HS-5 (cell line): ENCODE measurements around the gene KRT38.

ENCODE experiments used
- DNase-seq: peaks from one replicate; pipeline ENCODE4 v3.0.0-alpha.2; 2012; ENCODE audit warnings: low read depth

KRT38 gene

DNA sequence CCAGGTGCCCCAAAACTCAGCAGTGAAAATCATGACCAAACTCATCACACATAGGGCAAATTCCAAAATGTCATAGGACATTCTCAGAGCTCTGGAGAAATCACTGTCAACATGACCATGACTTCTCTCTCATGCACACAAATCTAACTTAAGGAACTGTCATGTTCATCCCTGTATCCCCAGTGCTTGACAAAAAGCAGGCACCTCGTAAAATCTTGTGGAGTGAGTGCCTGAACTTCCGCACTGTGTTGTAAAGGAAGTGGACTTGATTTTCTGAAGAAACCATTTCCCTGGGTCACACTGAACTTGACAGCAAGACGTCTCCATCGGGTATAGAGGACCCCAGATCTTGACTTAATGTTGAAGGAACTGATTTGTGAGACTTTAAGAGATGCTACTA is 19.2 kb downstream of the KRT38 start:
- DNase-seq: no peak

GRCh38 chr17:41421116-41421515 is 19.7 kb downstream of the KRT38 start:
- no peak for DNase-seq

GRCh38 chr17:41420134-41420533 is 20.6 kb downstream of the KRT38 start:
- DNase-seq: no peak

- no peak for DNase-seq
These were observed 21.1 kb downstream of the KRT38 start for GRCh38 chr17:41419716-41420115.

DNA sequence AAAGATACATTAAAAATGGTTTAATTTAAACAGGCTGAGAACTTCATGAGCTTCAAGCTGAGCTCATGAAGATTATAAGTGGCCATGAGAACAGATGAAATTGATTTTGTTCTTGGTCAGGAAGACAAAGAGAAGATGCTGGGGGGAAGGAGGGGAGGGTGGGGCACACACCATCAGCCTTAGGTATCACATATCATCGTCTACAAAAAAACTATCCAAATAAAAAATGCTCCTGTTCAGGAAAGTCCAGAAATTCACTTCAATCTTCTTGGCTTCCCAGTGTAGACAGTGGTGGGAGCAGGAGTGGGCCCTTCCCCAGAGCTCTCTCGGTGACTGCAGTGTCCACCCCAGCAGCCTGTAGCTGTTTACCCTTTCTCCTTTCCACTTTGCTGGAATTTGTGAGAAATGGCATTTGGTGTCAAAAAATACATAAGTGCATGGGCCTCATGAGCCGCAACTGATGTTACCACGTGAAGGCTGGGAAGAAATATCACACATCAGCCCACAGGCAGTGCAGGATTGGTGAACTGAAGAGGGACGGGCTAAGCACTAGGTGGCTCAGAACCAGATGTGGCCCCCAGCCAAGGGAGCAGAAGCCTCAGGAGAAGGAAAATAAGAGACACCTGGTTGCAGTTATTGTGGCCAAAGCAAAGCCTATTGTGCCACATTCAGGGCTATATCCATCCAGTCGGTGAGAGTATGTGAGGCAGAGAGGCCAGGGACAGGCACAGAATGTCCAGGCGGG is 22.5 kb downstream of the KRT38 start:
- DNase-seq: no peak

GRCh38 chr17:41417576-41418015 is 23.2 kb downstream of the KRT38 start:
- DNase-seq: no peak

- DNase-seq: no peak
These were observed 23.7 kb downstream of the KRT38 start for GRCh38 chr17:41417127-41417526.

DNA sequence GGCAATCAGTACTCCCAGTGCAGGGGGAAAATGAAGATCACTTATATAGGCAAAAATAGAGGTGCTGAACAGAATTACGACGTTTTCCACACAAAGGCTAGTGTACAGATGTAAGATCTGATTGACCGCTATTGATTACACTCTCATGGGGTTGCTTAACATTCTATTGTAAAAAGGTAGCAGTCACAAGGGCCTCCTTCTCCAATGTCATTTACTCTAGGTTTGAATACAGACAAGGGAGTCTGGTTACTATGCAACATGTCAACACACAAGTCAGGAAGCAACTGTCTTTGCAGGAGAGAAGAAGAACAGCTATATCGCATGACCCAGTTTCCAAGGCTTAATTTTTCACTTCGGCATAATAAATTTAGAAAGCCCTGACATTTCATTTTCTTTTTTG is 24.3 kb downstream of the KRT38 start:
- no peak for DNase-seq

- no peak for DNase-seq
These were observed 24.9 kb downstream of the KRT38 start for GRCh38 chr17:41415833-41416335.

- DNase-seq: no peak
These were observed 25.4 kb downstream of the KRT38 start for GRCh38 chr17:41415411-41415810.

- DNase-seq: no peak
These were observed 26.8 kb downstream of the KRT38 start for GRCh38 chr17:41413982-41414381.

GRCh38 chr17:41413353-41413957 is 27.3 kb downstream of the KRT38 start:
- DNase-seq: no peak

DNA sequence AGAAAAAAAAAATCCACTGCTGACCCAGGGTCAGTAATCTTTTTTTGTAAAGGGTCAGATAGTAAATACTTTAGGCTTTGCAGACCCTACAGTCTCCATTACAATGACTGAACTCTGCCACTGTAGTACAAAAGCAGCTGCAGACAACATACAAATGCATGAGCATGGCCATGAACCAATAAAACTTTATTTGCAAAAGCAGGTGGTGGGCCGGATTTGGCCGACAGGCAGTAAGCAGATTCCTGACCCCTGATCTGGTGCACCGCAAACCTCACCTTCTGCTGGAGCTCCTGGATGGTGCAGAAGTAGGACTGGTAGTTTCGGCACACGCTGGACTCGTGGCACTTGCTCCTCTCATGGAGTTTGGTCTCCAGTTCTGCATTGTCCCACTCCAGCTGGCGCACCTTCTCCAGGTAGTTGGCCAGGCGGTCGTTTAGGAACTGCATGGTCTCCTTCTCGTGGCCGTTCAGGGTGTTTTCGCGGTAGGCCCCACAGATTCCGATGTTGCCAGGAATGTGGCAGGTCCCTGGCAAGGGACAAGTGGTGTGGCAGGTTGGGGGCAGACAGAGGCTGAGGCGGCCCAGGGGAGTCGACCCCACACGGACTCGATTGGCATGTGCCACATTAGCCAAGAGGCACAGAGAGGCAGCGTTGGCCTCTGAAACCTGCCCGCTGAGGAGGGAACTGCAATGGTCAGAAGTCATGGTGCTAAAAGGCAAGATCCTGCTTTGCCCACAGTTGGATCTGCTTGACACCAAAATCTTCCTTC is 29.5 kb downstream of the KRT38 start:
- no peak for DNase-seq

- no peak for DNase-seq
These were observed 33.6 kb downstream of the KRT38 start for GRCh38 chr17:41407226-41407625.

GRCh38 chr17:41406205-41406604 is 34.6 kb downstream of the KRT38 start:
- no peak for DNase-seq

- peak; percentile 87 for DNase-seq
These were observed 36.6 kb downstream of the KRT38 start for GRCh38 chr17:41404024-41404671.

DNA sequence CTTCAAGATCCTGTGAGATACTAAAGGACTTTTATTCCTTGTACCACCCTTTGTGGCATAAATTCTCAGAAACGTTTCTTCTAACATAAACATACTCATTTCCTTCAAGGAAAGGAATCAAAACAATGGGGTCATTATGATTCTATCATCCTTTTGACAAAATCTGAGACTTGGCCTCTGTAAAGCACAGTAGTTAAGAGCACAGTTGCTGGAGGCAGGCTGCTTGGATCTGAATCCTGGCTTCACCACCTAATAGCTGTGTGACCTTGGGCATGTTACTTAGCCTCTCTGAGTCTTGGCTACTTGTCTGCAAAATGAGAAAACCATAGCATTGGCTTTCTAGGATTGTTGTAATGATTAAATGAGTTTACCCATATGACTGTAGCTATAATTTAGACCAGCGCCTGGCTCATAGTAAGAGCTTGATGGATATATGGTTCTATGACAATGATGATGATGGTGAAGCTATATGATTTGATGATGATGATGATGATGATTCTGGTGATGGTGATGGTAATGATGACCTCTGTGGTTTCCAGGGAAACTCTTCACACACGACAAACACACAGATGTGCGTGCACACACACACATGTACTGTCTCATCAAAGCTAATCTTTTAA is 37.3 kb downstream of the KRT38 start:
- peak; percentile 57 for DNase-seq

- DNase-seq: no peak
These were observed 38.6 kb downstream of the KRT38 start for GRCh38 chr17:41402161-41402560.

DNA sequence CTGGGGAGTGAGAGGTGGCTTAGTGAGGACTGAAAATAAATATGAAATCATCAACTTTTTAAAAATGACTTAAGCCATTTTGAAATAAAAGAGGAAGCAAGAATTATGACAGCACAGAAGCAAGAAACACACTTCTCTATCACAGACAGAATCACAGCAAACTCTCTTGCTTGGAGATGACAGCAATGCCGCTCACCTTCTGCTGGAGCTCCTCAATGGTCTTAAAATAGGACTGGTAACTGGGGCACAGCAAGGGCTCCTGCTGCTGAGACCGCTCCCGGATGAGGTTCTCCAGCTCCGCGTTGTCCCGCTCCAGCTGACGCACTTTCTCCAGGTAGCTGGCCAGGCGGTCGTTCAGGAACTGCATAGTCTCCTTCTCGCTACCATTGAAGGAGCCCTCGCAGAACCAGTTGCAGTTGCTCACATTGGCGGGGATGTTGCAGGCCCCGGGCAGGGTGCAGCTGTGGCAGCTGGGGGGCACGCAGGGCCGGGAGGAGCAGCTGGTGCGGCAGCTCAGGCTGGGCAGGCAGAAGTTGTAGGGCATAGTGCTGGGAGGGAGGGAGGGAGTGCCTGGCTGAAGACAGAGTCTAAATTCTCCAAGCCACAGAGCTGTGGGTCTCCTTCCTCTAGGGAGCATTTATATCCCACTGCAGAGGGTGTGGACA is 43.7 kb downstream of the KRT38 start, which contains the start of gene KRT31:
TSS of gene KRT31 (minus strand) at position 613 of the 665 bp plus-strand sequence. CDS start at position 544, 69 bp downstream.
- no peak for DNase-seq

DNA sequence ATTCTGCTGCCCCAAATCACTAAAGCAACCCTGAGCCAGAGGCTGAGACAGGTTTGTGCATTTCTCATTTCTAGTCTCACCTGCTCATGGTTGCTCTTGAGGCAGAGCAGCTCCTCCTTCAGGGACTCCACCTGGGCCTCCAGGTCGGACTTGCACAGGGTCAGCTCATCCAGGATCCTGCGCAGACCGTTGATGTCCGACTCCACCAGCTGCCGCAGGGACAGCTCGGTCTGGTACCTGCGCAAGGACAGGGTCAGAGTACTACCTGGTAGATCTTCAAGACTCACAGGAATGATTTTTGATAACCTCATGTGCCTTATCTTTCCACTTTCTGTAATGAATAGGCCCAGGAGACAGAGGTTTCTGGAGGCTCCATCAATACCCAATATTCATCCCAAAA is 44.4 kb downstream of the KRT38 start:
- no peak for DNase-seq

DNA sequence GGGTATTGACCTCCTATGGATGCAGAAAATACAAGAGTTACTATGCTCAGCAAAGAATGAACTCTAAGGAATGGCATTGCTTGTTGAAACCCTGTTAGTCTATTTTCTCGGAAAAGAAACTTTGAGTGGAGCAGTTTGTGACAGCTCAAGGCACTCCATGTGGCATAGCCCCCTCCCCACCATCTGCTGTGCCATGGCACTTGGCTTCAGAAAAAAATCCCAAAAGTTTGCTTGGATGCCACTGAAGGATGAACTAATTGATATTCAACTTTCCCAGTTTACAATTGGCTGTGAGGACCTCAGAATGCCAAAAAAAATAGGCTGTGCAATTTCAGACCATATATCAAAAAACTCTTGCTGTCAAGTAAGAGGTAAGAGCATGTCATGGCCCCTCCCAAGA is 45.2 kb downstream of the KRT38 start:
- no peak for DNase-seq
